GM18519 (cell line): ENCODE measurements around the gene ZNF343.
"Not testable (repeated sequence)": the region's sequence is repeated elsewhere in the genome, so short reads cannot be mapped to it uniquely, and the experiment has no call there.

ENCODE experiments used
- ATAC-seq: cut with Tn5 transposase; IDR thresholded peaks from one replicate; pipeline ENCODE4 v1.9.1; 2021; ENCODE audit warnings: mild to moderate bottlenecking, moderate library complexity; ENCODE audit not compliant: unreplicated experiment, low FRiP score

Gene ZNF343

DNA sequence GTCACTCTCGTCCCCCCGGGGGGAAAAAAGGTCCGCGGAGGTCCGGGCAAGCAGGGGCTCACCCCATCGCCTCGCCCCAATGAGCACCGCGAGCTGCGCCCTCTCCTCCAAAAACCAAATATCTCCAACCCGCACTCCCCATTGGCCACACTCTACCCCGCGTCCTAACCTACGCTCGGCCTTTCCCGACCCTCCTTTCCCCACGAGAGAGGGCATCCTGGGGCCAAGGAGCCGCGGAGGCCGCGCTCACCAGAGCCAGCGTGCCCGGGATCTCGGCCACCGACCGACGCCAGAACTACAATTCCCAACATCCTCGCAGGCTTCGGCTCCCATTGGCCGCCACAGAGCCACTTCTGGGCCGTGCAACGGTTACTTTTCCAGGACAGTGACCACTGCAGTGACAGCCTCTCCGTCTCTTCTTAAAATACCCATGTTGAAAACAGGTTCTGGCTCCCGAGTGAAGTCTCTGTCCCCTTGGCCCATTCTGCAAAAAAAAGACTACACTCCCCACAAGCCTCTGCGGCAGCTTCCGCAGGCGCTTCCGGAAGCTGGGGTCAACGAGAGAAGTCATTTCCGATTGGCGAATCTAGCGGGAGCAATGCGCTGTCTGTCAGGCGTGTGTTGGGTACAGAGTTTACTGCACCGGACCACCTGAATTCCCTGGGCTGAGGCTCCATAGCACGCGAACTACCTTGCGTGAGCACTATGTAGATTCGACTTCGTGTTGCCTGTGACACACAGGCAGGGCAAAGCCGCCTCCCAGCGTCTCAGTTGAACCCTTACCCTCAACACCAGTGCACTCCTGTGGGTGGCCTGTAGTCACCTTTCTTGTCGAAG lies at the start of gene ZNF343:
Gene ZNF343, minus strand, starts transcription at position 285 of the 837 bp plus-strand sequence. CDS start 15,020 bp downstream, outside the sequence.
- ATAC-seq: peak; percentile 86

GRCh38 chr20:2557873-2558580 lies 49.3 kb upstream of the ZNF343 start:
- ATAC-seq: no peak

DNA sequence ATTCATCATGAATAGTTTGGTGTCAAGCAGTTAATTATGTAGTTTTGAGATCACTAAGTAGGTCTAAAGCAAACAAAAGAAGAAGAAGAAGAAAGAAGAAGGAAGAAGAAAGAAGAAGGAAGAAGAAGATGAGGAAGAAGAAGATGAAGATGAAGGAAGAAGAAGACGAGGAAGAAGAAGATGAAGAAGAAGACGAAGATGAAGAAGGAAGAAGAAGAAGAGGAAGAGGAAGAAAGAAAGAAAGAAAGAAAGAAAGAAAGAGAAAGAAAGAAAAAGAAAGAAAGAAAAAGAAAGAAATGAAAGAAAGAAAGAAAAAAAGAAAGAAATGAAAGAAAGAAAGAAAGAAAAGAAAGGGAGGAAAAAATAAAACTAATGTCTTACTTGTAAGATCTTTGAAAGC lies 36.9 kb upstream of the ZNF343 start:
- no peak for ATAC-seq

DNA sequence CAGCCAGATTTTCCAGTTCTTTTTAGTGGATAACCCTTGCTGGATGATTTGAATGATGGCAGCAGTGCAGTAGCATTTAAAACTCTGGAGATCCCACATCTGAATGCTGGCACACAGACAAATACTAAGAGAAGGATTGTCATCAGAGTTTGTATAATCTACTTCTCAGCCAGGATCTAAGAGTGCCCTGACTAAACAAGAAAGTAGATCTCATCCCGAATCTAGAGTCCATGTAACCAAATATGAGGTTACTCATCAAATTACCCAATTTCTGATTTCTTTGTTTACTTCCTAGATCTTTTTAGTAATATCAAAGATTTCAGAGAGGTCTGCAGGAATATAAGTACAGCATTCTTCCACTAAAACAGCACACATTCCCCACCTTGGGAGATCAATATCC lies 35.5 kb upstream of the ZNF343 start:
- ATAC-seq: no peak

GRCh38 chr20:2542361-2542760 lies 33.6 kb upstream of the ZNF343 start:
- no peak for ATAC-seq

DNA sequence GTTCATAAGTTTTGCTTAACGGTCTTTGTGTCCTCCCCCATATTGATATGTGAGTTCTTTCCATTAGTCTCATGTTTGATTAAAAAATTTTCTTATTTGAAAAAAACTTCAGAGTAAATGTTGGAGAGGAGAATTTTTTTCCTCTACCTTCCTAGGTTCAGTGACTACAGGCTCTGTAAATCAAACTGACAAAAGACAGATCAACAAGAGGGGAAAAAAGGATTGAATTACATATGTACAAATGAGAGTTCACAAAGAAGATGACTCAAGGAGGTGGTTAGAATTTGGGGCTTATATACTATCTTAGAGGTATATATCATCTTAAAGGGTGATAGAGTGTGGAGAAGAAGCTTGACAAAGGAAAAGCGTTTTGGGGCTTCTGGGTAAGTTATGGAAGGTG lies 33.2 kb upstream of the ZNF343 start:
- no peak for ATAC-seq

DNA sequence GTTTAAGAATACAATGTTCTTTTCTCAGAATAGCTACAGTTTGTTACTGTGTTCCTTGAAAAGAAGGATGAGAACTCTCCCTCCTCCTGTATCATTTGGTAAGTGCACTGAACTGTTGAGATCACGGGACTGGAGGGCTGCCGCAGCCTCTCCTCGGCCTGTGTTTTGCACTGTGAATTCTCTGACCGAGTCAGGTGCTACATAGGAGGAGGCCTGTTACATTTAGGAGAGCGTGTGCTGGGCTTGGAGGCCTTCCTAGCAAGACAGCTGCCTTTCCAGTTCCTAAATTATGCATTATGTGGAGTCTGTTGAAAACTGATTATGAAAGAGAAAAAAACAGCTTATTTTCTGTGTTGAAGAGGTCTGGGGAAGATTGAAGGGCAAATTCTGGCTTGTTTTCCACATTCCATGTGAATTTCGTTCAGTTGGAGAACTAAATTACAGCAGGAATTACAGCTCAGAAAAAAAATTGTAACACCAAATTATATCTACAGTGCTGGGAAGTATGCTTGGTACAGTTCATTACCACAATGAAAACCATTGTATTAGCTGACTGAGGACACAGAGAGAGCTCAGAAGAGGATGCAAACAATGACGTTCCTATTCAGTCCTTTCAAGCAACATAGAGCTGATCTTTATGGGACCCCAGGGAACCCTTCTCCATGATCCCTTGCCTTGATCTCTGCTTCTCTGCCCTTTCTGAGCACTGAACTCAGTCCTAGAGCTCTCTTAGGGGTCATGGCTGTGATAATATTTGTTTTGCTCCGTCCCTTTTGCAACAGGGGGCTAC lies 30.4 kb upstream of the ZNF343 start:
- ATAC-seq: no peak

DNA sequence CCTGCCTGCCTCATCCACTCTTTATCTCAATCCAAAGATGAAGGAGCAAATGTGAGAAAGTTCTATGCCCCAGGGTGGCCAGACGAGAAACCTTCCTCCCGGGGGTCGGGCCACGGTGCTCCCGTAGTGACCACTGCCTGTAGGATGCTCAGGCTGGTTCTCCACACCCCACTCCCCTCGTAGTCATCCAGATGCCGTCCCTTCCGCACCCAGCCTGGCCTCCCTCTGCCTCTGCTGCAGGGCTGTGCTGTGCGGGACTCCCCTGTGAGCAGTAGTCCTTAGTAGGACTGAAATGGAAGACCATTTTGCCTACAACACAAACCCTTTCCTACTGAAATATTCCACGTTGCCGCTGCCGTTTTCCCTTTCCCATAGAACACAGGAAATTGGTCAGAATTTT lies 29.6 kb upstream of the ZNF343 start:
- no peak for ATAC-seq

GRCh38 chr20:2537101-2537500 lies 28.4 kb upstream of the ZNF343 start:
- no peak for ATAC-seq

DNA sequence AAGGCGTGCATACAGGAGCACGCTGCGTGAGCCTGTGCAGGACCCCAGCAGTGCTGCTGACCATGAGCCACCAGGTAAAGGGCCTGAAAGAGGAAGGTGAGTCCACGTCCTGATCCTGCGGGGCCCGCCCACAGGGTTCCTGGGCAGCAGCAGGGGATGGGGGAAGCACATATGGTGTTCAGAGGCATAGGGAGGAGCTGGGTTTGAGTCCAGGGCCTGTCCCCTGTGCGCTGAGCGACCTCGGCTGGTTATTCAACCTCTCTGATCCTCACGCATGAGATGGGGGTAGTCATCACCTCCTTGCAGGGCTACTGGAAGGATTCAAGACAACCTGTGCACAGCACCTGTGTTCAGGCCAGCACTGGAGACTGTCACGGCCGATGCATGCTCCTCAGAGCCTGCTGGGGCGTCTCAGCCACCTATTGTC lies 27.9 kb upstream of the ZNF343 start, which contains the start of gene TMC2:
Gene TMC2, plus strand, starts transcription at position 14 of the 427 bp plus-strand sequence. Its CDS starts 49 bp downstream, at position 63.
- no peak for ATAC-seq

DNA sequence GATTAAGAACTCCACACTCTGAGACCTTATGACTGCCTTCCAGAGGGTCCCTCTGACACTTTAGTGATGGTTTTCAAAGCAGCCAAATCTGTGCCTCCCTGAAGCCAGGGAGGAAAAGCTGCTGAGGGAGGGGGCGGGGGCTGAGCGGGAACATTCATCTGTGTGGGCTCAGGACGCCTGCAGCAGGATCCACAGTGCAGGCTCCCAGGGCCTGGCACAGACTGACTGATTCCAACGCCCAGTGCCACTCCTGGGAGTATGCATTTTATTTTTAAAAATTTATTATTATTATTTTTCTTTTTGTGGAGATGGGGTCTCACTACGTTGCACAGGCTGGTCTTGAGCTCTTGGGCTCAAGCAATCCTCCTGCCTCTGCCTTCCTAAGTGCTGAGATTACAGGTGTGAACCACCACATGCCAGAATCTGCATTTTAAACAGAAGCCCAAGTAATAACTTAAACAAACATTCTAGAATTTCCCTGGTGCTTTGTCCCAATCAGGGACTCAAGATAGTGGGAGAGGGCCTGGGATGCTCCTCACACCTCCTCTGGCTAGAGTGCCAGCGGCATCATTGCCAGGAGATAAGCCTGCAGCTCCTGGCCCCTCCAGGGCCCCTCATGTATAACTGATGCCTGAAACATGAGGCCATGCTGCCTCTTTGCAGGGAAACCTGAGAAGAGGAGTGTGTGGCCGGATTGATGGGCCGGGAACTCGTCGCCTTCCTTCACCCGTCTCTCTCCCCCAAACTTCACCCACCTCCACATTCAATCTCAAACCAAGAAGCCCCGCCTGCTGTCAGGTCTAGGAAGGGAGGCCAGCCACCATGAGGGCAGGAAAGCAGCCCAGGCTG lies 27.2 kb upstream of the ZNF343 start:
- no peak for ATAC-seq

GRCh38 chr20:2533118-2533517 lies 24.4 kb upstream of the ZNF343 start:
- no peak for ATAC-seq

- no peak for ATAC-seq
Measured at GRCh38 chr20:2528671-2529271, 20.1 kb upstream of the ZNF343 start.

DNA sequence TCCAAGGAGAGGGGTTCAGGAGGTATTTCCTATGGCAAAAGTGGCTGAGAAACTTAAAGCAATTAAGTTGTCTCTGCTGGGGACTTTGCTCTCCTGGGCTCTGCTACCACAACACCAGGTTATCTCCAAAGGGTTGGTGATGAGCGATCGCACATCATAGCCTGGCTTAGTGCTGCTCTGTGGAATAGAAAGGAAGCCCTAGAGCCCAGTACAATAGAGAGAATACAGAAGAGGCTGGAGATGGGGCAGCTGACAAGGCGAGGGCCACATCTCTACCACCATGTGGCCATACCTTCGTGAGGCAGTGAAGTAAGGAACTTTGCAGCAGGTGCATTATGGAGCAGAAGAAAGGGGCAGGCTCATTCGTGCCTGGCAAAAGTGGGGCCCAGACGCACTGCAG lies 19.0 kb upstream of the ZNF343 start:
- ATAC-seq: no peak

DNA sequence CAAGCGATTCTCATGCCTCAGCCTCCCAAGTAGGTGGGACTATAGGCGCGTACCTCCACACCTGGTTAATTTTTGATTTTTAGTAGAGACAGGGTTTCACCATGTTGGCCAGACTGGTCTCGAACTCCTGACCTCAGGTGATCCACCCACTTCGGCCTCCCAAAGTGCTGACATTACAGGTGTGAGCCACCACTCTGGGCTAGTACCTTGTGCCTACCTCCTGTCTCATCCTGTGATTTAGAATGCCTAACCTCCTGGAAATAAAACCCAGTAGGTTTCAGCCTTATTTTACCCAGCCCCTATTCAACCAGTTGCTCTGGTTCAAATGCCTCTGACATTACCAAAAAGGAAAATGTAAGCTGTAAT lies 17.5 kb upstream of the ZNF343 start:
- ATAC-seq: not testable (repeated sequence)

DNA sequence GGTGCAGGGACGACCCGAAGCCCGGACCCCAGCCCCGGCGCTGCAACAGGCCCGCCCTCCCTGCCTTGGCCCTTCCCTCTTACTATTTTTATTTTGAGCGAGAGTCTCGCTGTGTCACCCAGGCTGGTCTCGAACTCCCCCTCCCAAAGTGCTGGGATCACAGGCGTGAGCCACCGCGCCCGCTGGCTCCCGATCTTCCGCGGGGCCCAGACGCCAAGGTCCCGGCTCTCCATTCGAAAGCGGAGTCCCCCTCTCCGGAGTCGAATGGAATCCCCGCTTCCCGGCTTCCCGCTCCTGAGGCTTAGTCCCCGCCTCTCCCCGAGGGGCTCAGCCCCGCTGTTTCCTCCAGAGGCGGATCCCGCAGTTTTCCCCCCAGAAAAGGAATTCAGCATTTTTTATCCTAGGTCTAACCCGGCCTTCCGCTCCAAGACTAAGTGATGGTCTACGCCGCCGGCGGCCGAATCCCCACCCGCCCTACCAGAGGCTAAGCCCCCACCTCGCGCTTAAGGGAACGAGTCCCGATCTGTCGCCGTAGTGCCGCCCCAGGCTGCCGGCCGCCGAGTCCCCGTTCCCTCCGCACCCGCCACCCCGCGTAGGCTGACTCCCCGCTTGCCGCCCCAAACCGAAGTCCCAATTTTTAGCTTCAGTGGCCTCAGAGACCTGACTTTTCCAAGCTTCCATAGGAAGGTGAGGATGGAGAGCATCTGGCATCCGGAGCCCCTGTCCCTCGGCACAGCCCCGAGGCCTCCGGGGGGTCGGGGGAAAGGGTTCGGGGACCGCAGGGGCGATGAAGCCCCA lies 16.2 kb upstream of the ZNF343 start:
- ATAC-seq: no peak

GRCh38 chr20:2523919-2524708 lies 15.4 kb upstream of the ZNF343 start:
- ATAC-seq: peak; percentile 54

DNA sequence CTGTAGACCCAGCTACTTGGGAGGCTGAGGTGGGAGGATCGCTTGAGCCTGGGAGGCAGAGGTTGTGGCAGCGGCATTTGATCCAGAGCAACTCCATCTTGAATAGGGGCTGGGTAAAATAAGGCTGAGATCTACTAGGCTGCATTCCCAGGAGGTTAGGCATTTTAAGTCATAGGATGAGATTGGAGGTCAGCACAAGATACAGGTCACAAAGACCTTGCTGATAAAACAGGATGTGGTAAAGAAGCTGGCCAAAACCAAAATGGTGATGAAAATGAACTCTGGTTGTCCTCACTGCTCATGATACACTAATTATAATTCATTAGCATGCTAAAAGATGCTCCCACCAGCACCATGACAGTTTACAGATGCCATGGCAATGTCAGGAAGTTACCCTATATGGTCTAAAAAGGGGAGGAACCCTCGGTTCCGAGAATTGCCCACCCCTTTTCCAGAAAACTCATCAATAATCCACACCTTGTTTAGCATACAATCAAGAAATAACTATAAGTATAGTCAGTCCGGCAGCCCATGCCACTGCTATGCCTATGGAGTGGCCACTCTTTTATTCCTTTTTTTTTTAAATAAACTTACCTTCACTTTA lies 14.2 kb upstream of the ZNF343 start:
- ATAC-seq: not testable (repeated sequence)
